ENCODE measurements around the gene TLK2.
"Not testable (repeated sequence)": the region's sequence is repeated elsewhere in the genome, so short reads cannot be mapped to it uniquely, and the experiment has no call there.

DNA sequence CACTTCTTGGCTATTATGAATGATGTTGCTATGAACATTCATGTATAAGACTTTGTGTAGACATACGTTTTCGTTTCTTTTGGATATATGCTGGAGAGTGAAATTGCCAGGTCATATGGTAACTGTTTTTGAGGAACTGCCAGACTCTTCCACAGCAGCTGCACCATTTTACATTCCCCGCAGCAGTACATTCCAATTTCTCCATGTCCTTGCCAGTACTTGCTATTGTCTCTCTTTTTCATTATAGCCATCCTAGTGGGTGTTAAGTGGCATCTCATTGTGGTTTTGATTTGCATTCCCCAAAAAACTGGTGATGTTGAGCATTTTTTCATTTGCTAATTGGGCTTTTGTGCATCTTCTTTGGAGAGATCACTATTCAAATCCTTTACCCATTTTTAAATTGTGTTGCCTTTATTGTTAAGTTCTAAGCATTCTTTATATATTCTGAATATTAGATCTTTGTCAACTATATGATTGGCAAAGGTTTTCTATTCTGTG lies 64.7 kb downstream of the TLK2 start:
- not testable (repeated sequence) for TF ChIP-seq POLR2A, POLR2AphosphoS5 (IDR thresholded peaks at IDR 0.05)
- TF ChIP-seq, protein P1, sequence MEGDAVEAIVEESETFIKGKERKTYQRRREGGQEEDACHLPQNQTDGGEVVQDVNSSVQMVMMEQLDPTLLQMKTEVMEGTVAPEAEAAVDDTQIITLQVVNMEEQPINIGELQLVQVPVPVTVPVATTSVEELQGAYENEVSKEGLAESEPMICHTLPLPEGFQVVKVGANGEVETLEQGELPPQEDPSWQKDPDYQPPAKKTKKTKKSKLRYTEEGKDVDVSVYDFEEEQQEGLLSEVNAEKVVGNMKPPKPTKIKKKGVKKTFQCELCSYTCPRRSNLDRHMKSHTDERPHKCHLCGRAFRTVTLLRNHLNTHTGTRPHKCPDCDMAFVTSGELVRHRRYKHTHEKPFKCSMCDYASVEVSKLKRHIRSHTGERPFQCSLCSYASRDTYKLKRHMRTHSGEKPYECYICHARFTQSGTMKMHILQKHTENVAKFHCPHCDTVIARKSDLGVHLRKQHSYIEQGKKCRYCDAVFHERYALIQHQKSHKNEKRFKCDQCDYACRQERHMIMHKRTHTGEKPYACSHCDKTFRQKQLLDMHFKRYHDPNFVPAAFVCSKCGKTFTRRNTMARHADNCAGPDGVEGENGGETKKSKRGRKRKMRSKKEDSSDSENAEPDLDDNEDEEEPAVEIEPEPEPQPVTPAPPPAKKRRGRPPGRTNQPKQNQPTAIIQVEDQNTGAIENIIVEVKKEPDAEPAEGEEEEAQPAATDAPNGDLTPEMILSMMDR (IDR thresholded peaks at IDR 0.05): not testable (repeated sequence)
